GM06990 (cell line): ENCODE data around the gene CHST11.

Experiments
- DNase-seq: peaks from one replicate; pipeline ENCODE4 v3.0.0-alpha.2; 2011; ENCODE audit not compliant: insufficient read length; ENCODE audit errors: extremely low read depth
- H3K27me3 ChIP-seq: replicated peaks from 2 replicates; pipeline ENCODE4 v1.6.0; 2011; ENCODE audit warnings: low read length; ENCODE audit not compliant: control insufficient read depth, insufficient read depth
- H3K36me3 ChIP-seq: 2 replicates; pipeline ENCODE4 v1.5.1; 2011; ENCODE audit warnings: low read length; ENCODE audit not compliant: control insufficient read depth, insufficient read depth
- H3K4me3 ChIP-seq: replicated peaks from 2 replicates; pipeline ENCODE4 v1.5.1; 2011; ENCODE audit warnings: low read depth, mild to moderate bottlenecking, control low read depth, low read length
- CTCF ChIP-seq: IDR thresholded peaks from 2 replicates; pipeline ENCODE4 v1.5.1; 2011; ENCODE audit warnings: low read length, control low read depth, mild to moderate bottlenecking, inconsistent platforms; ENCODE audit not compliant: insufficient read depth, poor library complexity, severe bottlenecking

CHST11 gene

DNA sequence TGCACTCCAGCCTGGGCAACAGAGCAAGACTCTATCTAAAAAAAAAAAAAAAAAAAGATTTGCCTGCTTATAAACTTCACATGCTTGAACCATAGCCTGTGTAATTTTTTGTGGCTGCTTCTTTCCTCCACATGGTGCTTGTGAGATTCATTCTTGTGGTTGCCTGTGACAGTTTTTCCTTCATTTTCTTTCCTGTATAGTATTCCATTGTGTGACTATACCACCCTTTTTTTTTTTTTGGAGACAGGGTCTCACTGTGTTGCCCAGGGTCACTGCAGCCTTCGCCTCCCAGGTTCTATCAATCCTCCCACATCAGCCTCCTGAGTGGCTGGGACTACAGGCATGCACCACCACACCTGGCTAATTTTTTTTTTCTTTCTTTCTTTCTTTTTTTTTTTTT lies 22.6 kb upstream of the CHST11 start:
- Histone ChIP-seq H3K27me3 (0 out of 2 replicates have a peak, but pooled peaks cover 2% of the 10 kb centered on the region), H3K36me3 (no peaks in the 10 kb centered on the region), H3K4me3 (no peak overlapping the region)
- TF ChIP-seq CTCF = no peak
- DNase-seq = no peak

- 0 out of 2 replicates have a peak, but pooled peaks cover 2% of the 10 kb centered on the region for H3K27me3 ChIP-seq
- no peak for TF ChIP-seq CTCF
- no peak for DNase-seq
- no peaks in the 10 kb centered on the region for H3K36me3 ChIP-seq
- H3K4me3 ChIP-seq = no peak overlapping the region
Measured at GRCh38 chr12:104435175-104435574, 21.6 kb upstream of the CHST11 start.

- H3K4me3 ChIP-seq = no peak overlapping the region
- no peak for DNase-seq
- TF ChIP-seq CTCF = no peak
- 0 out of 2 replicates have a peak, but pooled peaks cover 2% of the 10 kb centered on the region for H3K27me3 ChIP-seq
- H3K36me3 ChIP-seq = no peaks in the 10 kb centered on the region
Measured at GRCh38 chr12:104435765-104436164, 21.0 kb upstream of the CHST11 start.

DNA sequence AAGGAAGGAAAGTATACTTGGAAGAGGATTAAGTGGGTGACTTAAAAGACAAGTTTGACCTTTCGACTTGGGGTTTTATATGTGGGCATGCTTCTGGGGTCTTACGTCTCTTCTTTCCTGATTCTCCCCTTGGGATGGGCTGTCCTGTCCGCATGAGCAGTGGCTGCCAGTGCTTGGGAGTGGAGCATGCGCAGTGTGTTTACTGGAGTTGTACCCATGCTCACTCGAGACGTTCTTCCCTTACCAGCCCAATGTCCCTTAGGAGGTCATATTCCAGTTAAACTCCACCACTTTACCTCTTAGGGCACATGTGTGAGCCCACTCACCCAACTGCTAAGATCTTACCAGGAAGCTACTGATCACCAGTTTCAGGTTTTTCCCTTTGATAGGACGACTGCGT lies 20.0 kb upstream of the CHST11 start:
- DNase-seq = no peak
- Histone ChIP-seq H3K27me3 (0 out of 2 replicates have a peak, but pooled peaks cover 2% of the 10 kb centered on the region), H3K4me3 (no peak overlapping the region), H3K36me3 (no peaks in the 10 kb centered on the region)
- TF ChIP-seq CTCF = no peak

- TF ChIP-seq CTCF = no peak
- DNase-seq = no peak
Measured at GRCh38 chr12:104438134-104438533, 18.6 kb upstream of the CHST11 start.

GRCh38 chr12:104439137-104439536 lies 17.6 kb upstream of the CHST11 start:
- Histone ChIP-seq H3K27me3 (0 out of 2 replicates have a peak, but pooled peaks cover 2% of the 10 kb centered on the region), H3K4me3 (no peak overlapping the region), H3K36me3 (no peaks in the 10 kb centered on the region)
- TF ChIP-seq CTCF = no peak
- DNase-seq = no peak

More at GRCh38 chr12:104438134-104438533, 18.6 kb upstream of the CHST11 start:
- Histone ChIP-seq H3K27me3 (0 out of 2 replicates have a peak, but pooled peaks cover 2% of the 10 kb centered on the region), H3K4me3 (no peak overlapping the region), H3K36me3 (no peaks in the 10 kb centered on the region)
